Sigmoid colon (tissue), 4 donors: ENCODE measurements around the gene ANKEF1.
"Not testable (repeated sequence)": the region's sequence is repeated elsewhere in the genome, so short reads cannot be mapped to it uniquely, and the experiment has no call there.

Source experiments
- POLR2A ChIP-seq, 2 donors: fragments of 450-650 bp; IDR thresholded peaks; one replicate each; pipeline ENCODE4 v1.6.1; 2016; ENCODE audit warnings: antibody characterized with exemption in 2 of 2, mild to moderate bottlenecking in 2 of 2, moderate library complexity in 2 of 2
- POLR2AphosphoS5 ChIP-seq, 4 donors: sonication (generic); formaldehyde crosslinking; IDR thresholded peaks; one replicate each; pipeline ENCODE4 v1.6.1; 2017; ENCODE audit warnings: antibody characterized with exemption in 4 of 4
- TF ChIP-seq, protein P1 (sequence below), 4 experiments: fragments of 450-650 bp in 3 of 4; fragments of 200-600 bp in 1 of 4; IDR thresholded peaks; one replicate each; pipeline ENCODE4 v1.5.1; 2016 to 2019; ENCODE audit warnings: antibody characterized with exemption in 4 of 4, mild to moderate bottlenecking in 3 of 4, moderate library complexity in 2 of 4

DNA sequence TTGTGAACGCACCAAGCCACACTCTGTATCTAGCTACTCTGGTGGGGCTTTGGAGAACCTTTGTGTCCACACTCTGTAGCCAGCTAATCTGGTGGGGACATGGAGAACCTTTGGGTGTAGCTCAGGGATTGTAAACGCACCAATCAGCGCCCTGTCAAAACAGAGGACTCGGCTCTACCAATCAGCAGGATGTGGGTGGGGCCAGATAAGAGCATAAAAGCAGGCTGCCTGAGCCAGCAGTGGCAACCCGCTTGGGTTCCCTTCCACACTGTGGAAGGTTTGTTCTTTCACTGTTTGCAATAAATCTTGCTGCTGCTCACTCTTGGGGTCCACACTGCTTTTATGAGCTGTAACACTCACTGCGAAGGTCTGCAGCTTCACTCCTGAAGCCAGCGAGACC lies 2.5 kb upstream of the ANKEF1 start:
- TF ChIP-seq POLR2AphosphoS5, POLR2A (IDR thresholded peaks at IDR 0.05): not testable (repeated sequence)
- TF ChIP-seq, protein P1, sequence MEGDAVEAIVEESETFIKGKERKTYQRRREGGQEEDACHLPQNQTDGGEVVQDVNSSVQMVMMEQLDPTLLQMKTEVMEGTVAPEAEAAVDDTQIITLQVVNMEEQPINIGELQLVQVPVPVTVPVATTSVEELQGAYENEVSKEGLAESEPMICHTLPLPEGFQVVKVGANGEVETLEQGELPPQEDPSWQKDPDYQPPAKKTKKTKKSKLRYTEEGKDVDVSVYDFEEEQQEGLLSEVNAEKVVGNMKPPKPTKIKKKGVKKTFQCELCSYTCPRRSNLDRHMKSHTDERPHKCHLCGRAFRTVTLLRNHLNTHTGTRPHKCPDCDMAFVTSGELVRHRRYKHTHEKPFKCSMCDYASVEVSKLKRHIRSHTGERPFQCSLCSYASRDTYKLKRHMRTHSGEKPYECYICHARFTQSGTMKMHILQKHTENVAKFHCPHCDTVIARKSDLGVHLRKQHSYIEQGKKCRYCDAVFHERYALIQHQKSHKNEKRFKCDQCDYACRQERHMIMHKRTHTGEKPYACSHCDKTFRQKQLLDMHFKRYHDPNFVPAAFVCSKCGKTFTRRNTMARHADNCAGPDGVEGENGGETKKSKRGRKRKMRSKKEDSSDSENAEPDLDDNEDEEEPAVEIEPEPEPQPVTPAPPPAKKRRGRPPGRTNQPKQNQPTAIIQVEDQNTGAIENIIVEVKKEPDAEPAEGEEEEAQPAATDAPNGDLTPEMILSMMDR (IDR thresholded peaks at IDR 0.05), result not testable (repeated sequence)
